HCT116 (cell line): ENCODE results near the gene LSM10. TPM values are rescaled to one million over a fixed set of nuclear protein-coding genes. Genes with fewer than 3 reads are reported as not detected.

Source experiments
- ATAC-seq: fragments of 200-7000 bp; cut with Tn5 transposase; 2 replicates; pipeline ENCODE4 v1.9.1; 2020; ENCODE audit warnings: mild to moderate bottlenecking, moderate library complexity
- BruUV-seq: library from RNA; stranded (reverse); fragments of 400-500 nt; replicated peaks from 2 replicates; lab custom pipeline; 2021; lab: Mats Ljungman, UMichigan
- CTCF ChIA-PET: fragments of 300-600 bp; sonication (Branson Sonifier 250); formaldehyde crosslinking; loops from one replicate; lab custom pipeline; 2021; ENCODE audit warnings: antibody characterized with exemption; lab: Charles Lee
- POLR2A ChIA-PET: fragments of 300-600, 350-600 bp; sonication (Branson Sonifier 250); formaldehyde crosslinking; loops from one replicate; lab custom pipeline; 2021; ENCODE audit warnings: antibody characterized with exemption; lab: Charles Lee
- RAD21 ChIA-PET, 2 experiments: fragments of 300-600 bp; sonication (Branson Sonifier 250); formaldehyde crosslinking; loops; one replicate each; lab custom pipeline; 2023; ENCODE audit warnings: low total read pairs in 2 of 2; ENCODE audit not compliant: uncharacterized antibody in 2 of 2, unreplicated experiment in 2 of 2, low non-redundant PET in 1 of 2; lab: Charles Lee
- DNase-seq: peaks from one replicate; pipeline ENCODE4 v3.0.0-alpha.2; 2010; ENCODE audit warnings: low read depth, low spot score
- H2AFZ ChIP-seq: fragments of 200-600 bp; shearing (Covaris generic), sonication (generic); 2 replicates; pipeline ENCODE4 v1.6.1; 2017; ENCODE audit warnings: low read depth, mixed run types, mixed read lengths, antibody characterized with exemption, low read length; ENCODE audit not compliant: poor library complexity, severe bottlenecking
- H3K27ac ChIP-seq: 2 replicates; pipeline ENCODE4 v1.5.1; 2012; ENCODE audit warnings: low read depth, low read length
- H3K27me3 ChIP-seq: fragments of 200-600 bp; sonication (generic); 2 replicates; pipeline ENCODE4 v1.6.1; 2016; ENCODE audit warnings: mixed run types, low read length, mixed read lengths; ENCODE audit not compliant: insufficient read depth
- H3K36me3 ChIP-seq, 2 experiments: fragments of 200-500 bp in 1 of 2; fragments of 200-600 bp in 1 of 2; sonication (Bioruptor generic) in 1 of 2; sonication (generic) in 1 of 2; 2 replicates each; pipeline versions ENCODE4 v1.5.1 to v1.6.1; 2014 to 2016; ENCODE audit warnings: low read length in 2 of 2, inconsistent platforms in 1 of 2, mixed read lengths in 1 of 2, mixed run types in 1 of 2; ENCODE audit not compliant: insufficient read depth in 2 of 2, control insufficient read depth in 1 of 2
- H3K4me1 ChIP-seq, 2 experiments: fragments of 200-600 bp in 1 of 2; sonication (generic) in 1 of 2; 2 replicates each; pipeline versions ENCODE4 v1.5.1 to v1.6.1; 2012 to 2017; ENCODE audit warnings: low read length in 2 of 2, inconsistent platforms in 1 of 2, mild to moderate bottlenecking in 1 of 2, mixed read lengths in 1 of 2, mixed run types in 1 of 2, moderate library complexity in 1 of 2; ENCODE audit not compliant: insufficient read depth in 2 of 2, control insufficient read depth in 1 of 2
- H3K4me2 ChIP-seq: fragments of 200-600 bp; sonication (generic); 2 replicates; pipeline ENCODE4 v1.6.1; 2017; ENCODE audit warnings: mixed run types, low read length, mixed read lengths
- H3K4me3 ChIP-seq, 2 experiments: fragments of 200-600 bp in 1 of 2; sonication (generic) in 1 of 2; replicated peaks in 1 of 2; 2 replicates each; pipeline ENCODE4 v1.5.1; 2011 to 2016; ENCODE audit warnings: low read length in 2 of 2, control low read depth in 1 of 2, low read depth in 1 of 2, mild to moderate bottlenecking in 1 of 2, mixed read lengths in 1 of 2, mixed run types in 1 of 2
- H3K79me2 ChIP-seq: fragments of 200-600 bp; sonication (generic); 2 replicates; pipeline ENCODE4 v1.6.1; 2017; ENCODE audit warnings: mild to moderate bottlenecking, mixed run types, low read length, moderate library complexity, mixed read lengths; ENCODE audit not compliant: insufficient read depth
- H3K9ac ChIP-seq: fragments of 200-600 bp; sonication (generic); 2 replicates; pipeline ENCODE4 v1.6.1; 2016; ENCODE audit warnings: low read length, mixed read lengths
- H3K9me2 ChIP-seq: fragments of 200-600 bp; sonication (generic), shearing (Covaris generic); 2 replicates; pipeline ENCODE4 v1.6.1; 2017; ENCODE audit warnings: mixed run types, mild to moderate bottlenecking, moderate library complexity; ENCODE audit not compliant: insufficient read depth
- H3K9me3 ChIP-seq, 2 experiments: fragments of 200-500 bp in 1 of 2; fragments of 200-600 bp in 1 of 2; sonication (Bioruptor generic) in 1 of 2; sonication (generic) in 1 of 2; 2 replicates each; pipeline ENCODE4 v1.6.1; 2014 to 2017; ENCODE audit warnings: low read length in 2 of 2, mixed read lengths in 2 of 2, inconsistent platforms in 1 of 2, low read depth in 1 of 2, mild to moderate bottlenecking in 1 of 2, mixed run types in 1 of 2, moderate library complexity in 1 of 2; ENCODE audit not compliant: control insufficient read depth in 1 of 2, insufficient read depth in 1 of 2
- H4K20me1 ChIP-seq: fragments of 200-600 bp; sonication (generic), shearing (Covaris generic); 2 replicates; pipeline ENCODE4 v1.6.1; 2017; ENCODE audit warnings: mixed run types, mild to moderate bottlenecking, moderate library complexity; ENCODE audit not compliant: insufficient read depth
- CBX3 ChIP-seq: IDR thresholded peaks from 2 replicates; pipeline ENCODE4 v1.6.1; 2012; ENCODE audit warnings: low read depth
- POLR2A ChIP-seq: IDR thresholded peaks from 2 replicates; pipeline ENCODE4 v1.7.0; 2011; ENCODE audit warnings: borderline replicate concordance; ENCODE audit not compliant: insufficient read depth, insufficient read length; ENCODE audit errors: extremely low read depth
- POLR2AphosphoS5 ChIP-seq: IDR thresholded peaks from 2 replicates; pipeline ENCODE4 v1.6.1; 2011; ENCODE audit warnings: mild to moderate bottlenecking, low read depth, low read length, moderate library complexity
- SP1 ChIP-seq: IDR thresholded peaks from 2 replicates; pipeline ENCODE4 v1.6.1; 2012; ENCODE audit warnings: low read depth
- SRF ChIP-seq: IDR thresholded peaks from 2 replicates; pipeline ENCODE4 v1.6.1; 2012; ENCODE audit warnings: low read depth
- ZBTB33 ChIP-seq: IDR thresholded peaks from 2 replicates; pipeline ENCODE4 v1.6.1; 2011; ENCODE audit warnings: mild to moderate bottlenecking, low read length, moderate library complexity; ENCODE audit not compliant: insufficient replicate concordance; ENCODE audit errors: extremely low read depth
- ZFX ChIP-seq: fragments of 450-650 bp; IDR thresholded peaks from 2 replicates; pipeline ENCODE4 v1.6.1; 2017
- ZNF274 ChIP-seq: fragments of 200-500 bp; sonication (Bioruptor generic); IDR thresholded peaks from 2 replicates; pipeline ENCODE4 v1.6.1; 2014; ENCODE audit warnings: mild to moderate bottlenecking, low read depth, low read length, inconsistent platforms
- intact Hi-C: fragments of 100-400 bp; cut with micrococcal nuclease; formaldehyde crosslinking; loops from 2 replicates; pipeline ENCODE4 v1.10.0; 2022
- total RNA-seq: library from RNA; stranded (reverse); gene quantifications from one replicate; pipeline ENCODE4 v1.2.1, GENCODE V29; 2021; ENCODE audit not compliant: unreplicated experiment
- TF ChIP-seq, protein P1 (sequence below): IDR thresholded peaks from 2 replicates; pipeline ENCODE4 v1.6.1; 2012

The LSM10 gene
- total RNA-seq, 1 experiment from 2014 or later = 49.5 TPM

GRCh38 chr1:36344395-36344680, 53.4 kb downstream of the LSM10 start:
- Histone ChIP-seq H2AFZ (no peak overlapping the region), H3K27ac (no peak overlapping the region), H3K36me3 (peaks cover 10 to 12% of the 10 kb centered on the region in 2 experiments; a peak in 3 of 4 replicates), H3K9me2 (no peaks in the 10 kb centered on the region), H3K9ac (no peak overlapping the region), H3K4me3 (no peak overlapping the region), H3K4me2 (no peak overlapping the region), H3K27me3 (no peaks in the 10 kb centered on the region), H3K9me3 (no peaks in the 10 kb centered on the region), H4K20me1 (no peaks in the 10 kb centered on the region), H3K4me1 (peaks cover 0 to 12% of the 10 kb centered on the region in 2 experiments; a peak in 1 of 4 replicates), H3K79me2 (no peaks in the 10 kb centered on the region)
- RAD21 ChIA-PET = no interaction called here
- no TSS peak for BruUV-seq
- TF ChIP-seq, protein P1, sequence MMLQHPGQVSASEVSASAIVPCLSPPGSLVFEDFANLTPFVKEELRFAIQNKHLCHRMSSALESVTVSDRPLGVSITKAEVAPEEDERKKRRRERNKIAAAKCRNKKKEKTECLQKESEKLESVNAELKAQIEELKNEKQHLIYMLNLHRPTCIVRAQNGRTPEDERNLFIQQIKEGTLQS = no peak
- no peak for TF ChIP-seq ZFX
- CTCF ChIA-PET = no interaction called here
- ATAC-seq = no peak
- intact Hi-C loops = no loop called here
- no peak for DNase-seq
- POLR2A ChIA-PET = no interaction called here

GRCh38 chr1:36343651-36344394, 53.9 kb downstream of the LSM10 start:
- ATAC-seq (no peak), DNase-seq (no peak)
- Histone ChIP-seq H2AFZ (no peak overlapping the region), H3K79me2 (no peaks in the 10 kb centered on the region), H3K4me3 (no peak overlapping the region), H3K9me3 (no peaks in the 10 kb centered on the region), H3K27me3 (no peaks in the 10 kb centered on the region), H3K4me2 (no peak overlapping the region), H4K20me1 (no peaks in the 10 kb centered on the region), H3K27ac (no peak overlapping the region), H3K9me2 (no peaks in the 10 kb centered on the region), H3K9ac (no peak overlapping the region), H3K36me3 (peaks cover 10 to 11% of the 10 kb centered on the region in 2 experiments; a peak in 3 of 4 replicates), H3K4me1 (peaks cover 0 to 7% of the 10 kb centered on the region in 2 experiments; a peak in 1 of 4 replicates)
- CTCF ChIA-PET = interaction anchor here (0.8 to 1.9 kb wide), 4 partner anchors 25 to 78 kb away, joined by 3 to 8 read pairs (median 6); no protein-coding TSS in a partner anchor
- TF ChIP-seq ZNF274 (no peak), CBX3 (no peak), POLR2A (no peak), SP1 (no peak), SRF (no peak), POLR2AphosphoS5 (no peak; the same call in 1 of the 2 replicates), ZBTB33 (no peak), ZFX (no peak)
- intact Hi-C loops = no loop called here
- POLR2A ChIA-PET = no interaction called here
- RAD21 ChIA-PET = no interaction called here
- no TSS peak for BruUV-seq
